Measurements from ENCODE around the gene ZDHHC9.

The ZDHHC9 gene

GRCh38 chrX:129783291-129783713 lies 60.4 kb downstream of the ZDHHC9 start:
- TF ChIP-seq, protein P1, sequence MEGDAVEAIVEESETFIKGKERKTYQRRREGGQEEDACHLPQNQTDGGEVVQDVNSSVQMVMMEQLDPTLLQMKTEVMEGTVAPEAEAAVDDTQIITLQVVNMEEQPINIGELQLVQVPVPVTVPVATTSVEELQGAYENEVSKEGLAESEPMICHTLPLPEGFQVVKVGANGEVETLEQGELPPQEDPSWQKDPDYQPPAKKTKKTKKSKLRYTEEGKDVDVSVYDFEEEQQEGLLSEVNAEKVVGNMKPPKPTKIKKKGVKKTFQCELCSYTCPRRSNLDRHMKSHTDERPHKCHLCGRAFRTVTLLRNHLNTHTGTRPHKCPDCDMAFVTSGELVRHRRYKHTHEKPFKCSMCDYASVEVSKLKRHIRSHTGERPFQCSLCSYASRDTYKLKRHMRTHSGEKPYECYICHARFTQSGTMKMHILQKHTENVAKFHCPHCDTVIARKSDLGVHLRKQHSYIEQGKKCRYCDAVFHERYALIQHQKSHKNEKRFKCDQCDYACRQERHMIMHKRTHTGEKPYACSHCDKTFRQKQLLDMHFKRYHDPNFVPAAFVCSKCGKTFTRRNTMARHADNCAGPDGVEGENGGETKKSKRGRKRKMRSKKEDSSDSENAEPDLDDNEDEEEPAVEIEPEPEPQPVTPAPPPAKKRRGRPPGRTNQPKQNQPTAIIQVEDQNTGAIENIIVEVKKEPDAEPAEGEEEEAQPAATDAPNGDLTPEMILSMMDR (IDR thresholded peaks at IDR 0.05) = no peak
- TF ChIP-seq ZFX (IDR thresholded peaks at IDR 0.05; ENCODE audit: borderline replicate concordance) = no peak
- no peak overlapping the region for H3K27ac ChIP-seq

GRCh38 chrX:129782706-129783105 lies 61.0 kb downstream of the ZDHHC9 start:
- H3K27ac ChIP-seq = no peak overlapping the region
- TF ChIP-seq ZFX (IDR thresholded peaks at IDR 0.05; ENCODE audit: borderline replicate concordance) = no peak
- TF ChIP-seq, protein P1 (IDR thresholded peaks at IDR 0.05) = no peak

DNA sequence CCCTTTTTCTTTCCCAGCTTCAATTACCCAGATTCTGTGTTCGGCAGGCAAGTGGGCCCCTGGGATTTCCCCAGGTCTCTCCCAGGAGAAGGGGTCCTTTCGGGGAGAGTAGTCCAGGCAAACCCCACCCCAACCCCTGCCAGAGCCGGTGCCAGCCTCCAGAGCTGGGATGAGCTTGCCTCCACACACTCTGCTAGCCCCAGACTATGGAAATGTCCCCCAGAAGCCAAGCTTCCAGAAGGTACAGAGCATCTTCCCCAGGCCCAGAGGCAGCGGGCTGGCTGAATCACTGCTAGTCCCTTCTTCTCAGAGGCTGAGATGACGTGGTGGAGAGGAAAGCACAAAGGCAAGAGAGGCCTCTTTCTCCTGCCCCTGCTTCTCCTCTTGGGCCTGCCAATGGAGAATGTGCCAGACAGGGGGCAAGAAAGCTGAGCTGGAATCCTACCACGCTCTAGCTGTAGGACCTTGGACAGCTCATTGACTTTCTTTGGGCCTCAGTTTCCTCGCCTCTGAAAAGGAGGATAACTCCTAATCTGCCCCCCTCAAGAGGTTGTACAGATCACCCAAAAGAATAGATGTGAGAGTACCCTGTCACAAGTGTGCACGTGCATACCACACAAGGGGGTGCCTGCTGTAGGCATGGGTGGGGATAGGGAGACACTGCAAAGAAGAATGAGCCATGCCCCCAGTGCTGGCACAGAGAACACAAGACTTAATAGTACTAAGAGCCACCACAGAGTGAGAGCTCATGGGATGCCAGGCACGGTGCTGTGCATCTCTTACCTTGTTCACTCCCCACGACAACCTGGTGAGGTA lies 61.8 kb downstream of the ZDHHC9 start:
- TF ChIP-seq, protein P1 (IDR thresholded peaks at IDR 0.05) = no peak
- no peak for TF ChIP-seq ZFX (IDR thresholded peaks at IDR 0.05; ENCODE audit: borderline replicate concordance)

GRCh38 chrX:129781134-129781672 lies 62.5 kb downstream of the ZDHHC9 start:
- TF ChIP-seq ZFX (IDR thresholded peaks at IDR 0.05; ENCODE audit: borderline replicate concordance) = no peak
- TF ChIP-seq, protein P1 (IDR thresholded peaks at IDR 0.05) = no peak
- no peak overlapping the region for H3K27ac ChIP-seq

More for the DNA sequence above, 61.8 kb downstream of the ZDHHC9 start:
- no peak overlapping the region for H3K27ac ChIP-seq

GRCh38 chrX:129780441-129781105 lies 63.1 kb downstream of the ZDHHC9 start:
- TF ChIP-seq, protein P1 (IDR thresholded peaks at IDR 0.05) = no peak
- TF ChIP-seq ZFX (IDR thresholded peaks at IDR 0.05; ENCODE audit: borderline replicate concordance) = no peak
- no peak overlapping the region for H3K27ac ChIP-seq

DNA sequence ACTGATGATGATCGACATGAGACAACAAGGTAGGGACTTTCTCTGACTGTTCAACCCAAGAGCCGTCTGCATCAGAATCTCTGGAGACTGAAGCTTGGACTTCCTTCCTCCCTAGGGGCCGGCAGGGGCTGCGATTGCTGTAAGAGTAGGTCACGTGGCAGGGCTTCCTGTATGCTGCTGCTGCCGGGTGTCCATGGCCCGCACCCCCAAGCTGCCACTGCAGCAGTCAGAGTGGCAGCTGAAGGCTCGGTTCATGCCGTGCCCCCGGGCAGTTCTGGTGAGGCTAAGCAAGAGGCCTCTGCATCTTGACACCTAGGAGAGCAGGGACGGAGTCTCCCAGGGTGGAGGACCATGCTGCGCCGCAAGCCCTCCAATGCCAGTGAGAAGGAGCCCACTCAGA lies 63.9 kb downstream of the ZDHHC9 start, which contains the start of gene SASH3:
SASH3 (plus strand) TSS at position 203 of the 400 bp plus-strand sequence; CDS start at position 352, 149 bp downstream.
- H3K27ac ChIP-seq = no peak within 1 kb of the TSS

More for the DNA sequence above, 63.9 kb downstream of the ZDHHC9 start, which contains the start of gene SASH3:
- no peak for TF ChIP-seq ZFX (IDR thresholded peaks at IDR 0.05; ENCODE audit: borderline replicate concordance)
- TF ChIP-seq, protein P1 (IDR thresholded peaks at IDR 0.05) = no peak

Data from 22Rv1 (cell line).